NB4 (cell line): ENCODE data around the gene TMEM235.

Experiments used
- CTCF ChIP-seq: IDR thresholded peaks from one replicate; pipeline ENCODE4 v1.5.1; 2012; ENCODE audit warnings: low read depth, low read length
- MYC ChIP-seq: IDR thresholded peaks from 2 replicates; pipeline ENCODE4 v1.6.1; 2011; ENCODE audit warnings: low read depth, low read length
- POLR2A ChIP-seq: IDR thresholded peaks from 2 replicates; pipeline ENCODE4 v1.6.1; 2011; ENCODE audit warnings: mild to moderate bottlenecking; ENCODE audit not compliant: insufficient read length; ENCODE audit errors: extremely low read depth
- TF ChIP-seq, protein P1 (sequence below): IDR thresholded peaks from 2 replicates; pipeline ENCODE4 v1.6.1; 2011; ENCODE audit warnings: low read depth, low read length

- TF ChIP-seq POLR2A, result no peak
- no peak for TF ChIP-seq CTCF
- TF ChIP-seq, protein P1, sequence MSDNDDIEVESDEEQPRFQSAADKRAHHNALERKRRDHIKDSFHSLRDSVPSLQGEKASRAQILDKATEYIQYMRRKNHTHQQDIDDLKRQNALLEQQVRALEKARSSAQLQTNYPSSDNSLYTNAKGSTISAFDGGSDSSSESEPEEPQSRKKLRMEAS, result no peak
- TF ChIP-seq MYC, result no peak
Measured at GRCh38 chr17:78256707-78257591, 25.5 kb downstream of the TMEM235 start.
